NB4 (cell line): Measurements from ENCODE around the gene PODNL1.

ENCODE experiments used
- CTCF ChIP-seq: IDR thresholded peaks from one replicate; pipeline ENCODE4 v1.5.1; 2012; ENCODE audit warnings: low read depth, low read length
- MAX ChIP-seq: IDR thresholded peaks from 2 replicates; pipeline ENCODE4 v1.6.1; 2011; ENCODE audit warnings: low read depth, low read length
- MYC ChIP-seq: IDR thresholded peaks from 2 replicates; pipeline ENCODE4 v1.6.1; 2011; ENCODE audit warnings: low read depth, low read length
- POLR2A ChIP-seq: IDR thresholded peaks from 2 replicates; pipeline ENCODE4 v1.6.1; 2011; ENCODE audit warnings: mild to moderate bottlenecking; ENCODE audit not compliant: insufficient read length; ENCODE audit errors: extremely low read depth

DNA sequence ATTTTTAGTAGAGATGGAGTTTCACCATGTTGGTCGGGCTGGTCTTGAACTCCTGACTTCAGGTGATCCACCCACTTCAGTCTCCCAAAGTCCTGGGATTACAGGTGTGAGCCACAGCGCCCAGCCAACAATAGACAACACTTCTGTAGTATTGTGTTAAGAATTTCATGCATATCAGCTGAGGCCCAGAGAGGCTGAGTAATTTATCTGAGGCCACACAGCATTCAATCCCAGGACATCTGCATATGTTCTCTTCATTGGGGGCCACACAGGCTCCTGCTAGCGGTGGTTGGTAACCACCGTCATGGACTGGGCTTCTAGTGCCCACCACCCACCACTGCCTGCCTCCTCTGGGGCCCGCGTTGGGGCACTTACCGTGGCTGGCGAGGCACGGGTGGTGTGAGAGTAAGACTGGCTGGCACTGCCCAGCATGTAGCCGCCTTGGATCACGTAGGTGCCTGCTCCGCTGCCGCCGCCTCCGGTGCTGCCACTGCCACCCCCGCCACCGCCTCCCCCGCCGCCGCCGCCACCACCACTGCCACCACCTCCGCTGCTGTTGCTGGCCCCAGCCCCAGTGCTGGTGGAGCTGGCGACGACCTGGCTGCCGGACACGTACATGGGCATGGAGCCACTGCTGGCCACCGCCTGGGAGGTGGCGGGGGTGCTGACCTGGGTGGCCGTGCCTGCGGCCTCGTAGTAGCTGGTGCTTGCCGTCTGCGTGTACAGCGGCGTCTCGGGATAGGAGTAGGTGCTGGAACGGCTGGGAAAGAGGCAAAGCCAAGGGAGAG, 34.3 kb upstream of the PODNL1 start:
- TF ChIP-seq CTCF = no peak
- TF ChIP-seq POLR2A = no peak
- TF ChIP-seq MAX = no peak
- TF ChIP-seq MYC = no peak
